Nucleus accumbens (tissue), 56 donors: Measurements from ENCODE around the gene OR5H2.
"Not testable (repeated sequence)": the region's sequence is repeated elsewhere in the genome, so short reads cannot be mapped to it uniquely, and the experiment has no call there.

Experiments
- DNase-seq, 56 donors: peaks; one replicate each; lab custom pipeline; 2025; lab: John Stamatoyannopoulos, UW

The OR5H2 gene

GRCh38 chr3:98282205-98282604 lies at the start of gene OR5H2:
Gene OR5H2, plus strand, starts transcription at chr3:98282505. Its CDS starts 398 bp downstream, at chr3:98282903.
- no peak for DNase-seq

GRCh38 chr3:98233468-98233867 lies 48.8 kb upstream of the OR5H2 start:
- DNase-seq = no peak

DNA sequence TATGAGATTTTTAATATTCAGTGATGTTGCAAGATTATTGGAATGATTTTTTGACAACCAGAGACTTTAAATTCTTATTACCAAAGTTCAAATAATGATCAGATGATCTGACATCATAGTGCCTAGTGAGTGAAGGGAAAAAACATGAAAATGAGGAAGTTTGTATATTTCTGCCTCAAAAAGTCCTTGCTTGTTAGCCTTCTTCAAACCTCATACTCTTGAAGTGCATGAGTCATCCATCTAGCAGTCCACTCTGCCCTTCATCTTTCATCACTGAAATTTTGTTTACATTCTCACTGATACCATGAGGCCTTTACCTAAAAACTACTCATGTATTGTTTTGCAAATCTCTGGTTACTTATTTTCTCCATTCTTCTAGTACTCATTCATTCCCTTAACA lies 42.2 kb upstream of the OR5H2 start:
- DNase-seq = no peak

- DNase-seq = no peak
Measured at GRCh38 chr3:98242155-98242554, 40.1 kb upstream of the OR5H2 start.

DNA sequence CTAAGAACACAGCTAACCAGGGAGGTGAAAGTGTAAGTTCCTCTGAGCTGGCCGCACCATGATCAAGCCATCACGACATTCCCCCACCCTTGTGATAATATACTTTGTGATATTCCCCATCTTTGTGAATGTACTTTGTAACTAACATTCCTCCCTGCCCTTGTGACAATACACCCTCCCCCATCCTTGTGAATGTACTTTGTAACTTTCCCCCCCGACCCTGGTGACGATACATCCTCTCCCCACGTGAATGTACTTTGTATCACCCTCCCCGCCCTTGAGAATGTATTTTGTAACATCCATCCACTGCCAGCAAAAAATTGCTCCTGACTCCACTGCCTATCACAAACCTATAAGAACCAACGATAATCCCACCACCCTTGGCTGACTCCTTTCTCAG lies 38.5 kb upstream of the OR5H2 start:
- DNase-seq = no peak

DNA sequence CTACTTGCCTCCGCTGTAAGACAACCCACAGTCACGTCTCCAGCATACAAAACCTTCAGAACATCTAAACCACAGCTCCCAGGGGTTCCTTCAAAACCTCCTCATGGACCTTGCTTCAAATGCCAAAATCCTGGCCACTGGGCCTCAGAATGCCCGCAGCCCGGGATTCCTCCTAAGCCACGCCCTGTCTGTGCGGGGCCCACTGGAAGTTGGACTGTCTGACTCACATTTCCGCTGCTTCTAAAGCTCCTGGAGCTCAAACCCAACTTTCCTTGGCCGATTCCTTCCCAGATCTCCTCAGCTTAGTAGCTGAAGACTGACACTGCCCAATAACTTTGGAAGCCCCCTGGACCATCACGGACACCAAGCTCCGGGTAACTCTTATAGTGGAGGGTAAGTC lies 36.2 kb upstream of the OR5H2 start:
- DNase-seq = no peak

DNA sequence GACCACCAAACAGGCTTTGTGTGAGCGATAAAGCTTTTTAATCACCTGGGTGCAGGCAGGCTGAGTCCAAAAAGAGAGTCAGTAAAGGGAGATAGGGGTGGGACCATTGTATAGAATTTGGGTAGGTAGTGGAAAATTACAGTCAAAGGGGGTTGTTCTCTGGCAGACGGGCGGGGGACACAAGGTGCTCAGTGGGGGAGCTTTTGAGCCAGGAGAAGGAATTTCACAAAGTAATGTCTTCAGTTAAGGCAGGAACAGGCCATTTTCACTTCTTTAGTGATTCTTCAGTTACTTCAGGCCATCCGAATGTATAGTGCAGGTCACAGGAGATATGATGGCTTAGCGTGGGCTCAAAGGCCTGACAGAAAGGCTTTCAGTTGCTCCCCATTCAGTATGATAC lies 26.3 kb upstream of the OR5H2 start:
- not testable (repeated sequence) for DNase-seq

- DNase-seq = no peak
Measured at GRCh38 chr3:98259707-98260106, 22.6 kb upstream of the OR5H2 start.

- no peak for DNase-seq
Measured at GRCh38 chr3:98262046-98262445, 20.3 kb upstream of the OR5H2 start.

DNA sequence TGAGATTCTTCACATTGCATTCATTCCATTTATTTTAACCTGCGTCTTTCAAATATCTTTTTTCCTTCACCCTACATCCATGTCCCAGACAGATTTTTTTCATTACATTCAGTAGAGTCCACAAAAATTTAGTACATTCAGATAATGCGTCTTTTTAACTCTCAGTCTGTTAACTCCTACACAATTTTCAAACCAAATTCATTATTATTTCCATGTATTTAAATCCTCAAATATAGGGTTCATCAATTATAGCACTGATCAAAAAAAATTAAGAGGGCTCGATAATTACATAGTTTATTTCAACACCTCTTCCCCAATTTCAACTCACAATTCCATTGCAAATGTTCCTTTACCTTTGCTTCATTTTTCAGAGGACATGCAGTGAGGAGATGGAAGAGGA lies 18.4 kb upstream of the OR5H2 start, which contains the start of gene OR5H6:
OR5H6 (plus strand) TSS at position 301 of the 400 bp plus-strand sequence; CDS start at position 390, 89 bp downstream.
- no peak for DNase-seq

DNA sequence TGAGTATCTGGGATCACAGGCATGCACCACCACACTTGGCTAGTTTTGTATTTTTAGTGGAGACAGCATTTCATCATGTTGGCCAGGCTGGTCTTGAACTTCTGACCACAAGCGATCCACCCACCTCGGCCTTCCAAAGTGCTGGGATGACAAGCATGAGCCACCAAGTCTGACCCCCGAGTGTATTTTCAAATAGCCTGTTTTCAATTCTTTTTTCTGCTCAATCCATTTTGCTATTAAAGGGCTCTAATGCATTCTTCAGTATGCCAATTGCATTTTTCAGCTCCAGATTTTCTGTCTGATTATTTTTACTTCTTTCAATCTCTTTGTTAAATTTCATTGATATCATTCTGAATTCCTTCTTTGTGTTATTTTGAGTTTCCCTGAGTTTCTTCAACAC lies 12.5 kb upstream of the OR5H2 start:
- no peak for DNase-seq

DNA sequence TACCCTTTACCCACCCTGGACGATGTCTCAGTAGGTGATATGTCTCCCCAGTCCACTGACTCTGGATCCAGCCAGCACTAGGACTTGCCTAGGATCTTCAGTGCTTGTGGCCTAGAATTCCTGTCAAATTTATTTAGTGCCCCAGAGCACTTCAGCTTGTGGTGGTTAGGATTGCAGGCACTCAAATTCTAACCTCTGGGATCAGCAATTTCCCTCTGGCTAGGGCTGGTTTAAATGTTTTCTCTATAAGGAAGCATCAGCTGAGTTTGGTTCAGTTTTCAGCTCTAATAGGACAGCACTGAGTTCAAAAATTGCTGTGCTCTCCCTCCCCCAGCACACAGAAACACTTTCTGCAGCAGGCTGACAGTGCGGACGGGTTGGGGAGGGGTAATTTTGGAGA lies 10.2 kb upstream of the OR5H2 start:
- no peak for DNase-seq

GRCh38 chr3:98274914-98275313 lies 7.4 kb upstream of the OR5H2 start:
- no peak for DNase-seq

- DNase-seq = no peak
Measured at GRCh38 chr3:98290916-98291315, 8.6 kb downstream of the OR5H2 start.

DNA sequence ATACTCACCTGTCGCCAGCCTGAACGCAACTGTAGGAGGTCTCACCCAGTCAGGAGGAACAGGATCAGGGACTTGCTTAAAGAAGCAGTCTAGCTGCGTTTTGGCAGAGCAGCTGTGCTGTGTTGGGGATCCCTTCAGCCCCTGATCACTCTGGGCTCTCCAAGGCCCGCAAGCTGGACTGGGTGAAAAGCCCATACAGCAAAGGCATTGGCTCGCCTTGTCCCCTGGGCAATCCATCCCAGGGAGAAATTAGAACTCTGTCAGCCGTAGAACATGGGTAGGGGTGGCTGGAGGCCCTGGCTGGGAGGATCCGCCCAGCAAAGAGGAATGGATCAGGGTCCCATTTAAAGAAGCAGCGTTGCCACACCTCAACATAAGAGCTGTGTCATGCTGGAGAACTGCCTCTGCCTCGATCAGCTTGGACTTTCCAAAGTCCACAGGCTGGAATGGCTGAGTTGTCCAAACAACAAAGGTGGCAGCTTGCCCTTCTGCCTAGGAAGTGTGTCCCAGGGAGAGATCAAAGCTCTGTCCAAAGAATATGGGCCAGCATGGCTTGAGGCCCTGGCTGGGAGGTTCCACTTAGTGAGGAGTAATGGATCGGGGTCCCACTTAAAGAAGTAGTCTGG lies 9.1 kb downstream of the OR5H2 start:
- DNase-seq = no peak

- no peak for DNase-seq
Measured at GRCh38 chr3:98322101-98322500, 39.8 kb downstream of the OR5H2 start.

DNA sequence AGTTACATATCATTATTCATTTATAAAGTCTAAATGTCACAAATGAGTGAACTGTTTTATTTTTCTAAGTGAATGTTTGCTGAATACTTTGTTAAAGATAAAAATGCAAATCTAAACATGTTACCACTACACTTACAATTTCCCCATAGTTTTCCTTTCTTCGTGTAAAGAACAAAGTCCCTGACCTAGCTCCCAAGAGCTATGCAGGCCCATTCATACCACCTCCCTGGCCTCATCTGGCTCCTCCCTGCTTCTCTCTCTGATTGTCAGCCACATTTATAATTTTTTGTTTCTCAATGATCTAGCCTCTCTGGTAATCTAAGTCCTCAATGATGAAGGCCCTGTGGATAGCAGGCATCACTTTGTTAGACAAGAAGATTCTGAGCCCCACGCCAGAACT lies 40.4 kb downstream of the OR5H2 start:
- no peak for DNase-seq

GRCh38 chr3:98323425-98323824 lies 41.1 kb downstream of the OR5H2 start:
- DNase-seq = no peak

DNA sequence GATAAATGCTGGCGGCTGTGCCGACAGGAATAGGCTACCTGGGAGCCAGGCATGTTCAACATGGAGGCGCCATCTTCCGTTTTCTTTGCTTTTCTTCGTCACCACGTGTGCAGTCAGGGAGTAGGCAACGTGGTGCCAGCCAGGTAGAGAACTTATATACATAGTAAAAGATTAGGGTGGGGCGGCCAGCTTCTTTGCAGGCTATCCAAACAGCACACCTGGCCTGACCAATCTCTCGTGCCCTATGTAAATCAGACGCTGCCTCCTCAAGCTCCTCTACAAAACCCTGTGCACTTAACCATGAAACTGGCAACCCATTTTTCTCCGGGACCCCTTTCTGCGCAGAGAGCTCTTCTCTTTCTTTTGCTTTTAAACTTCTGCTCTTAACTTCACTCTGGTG lies 42.8 kb downstream of the OR5H2 start:
- no peak for DNase-seq

DNA sequence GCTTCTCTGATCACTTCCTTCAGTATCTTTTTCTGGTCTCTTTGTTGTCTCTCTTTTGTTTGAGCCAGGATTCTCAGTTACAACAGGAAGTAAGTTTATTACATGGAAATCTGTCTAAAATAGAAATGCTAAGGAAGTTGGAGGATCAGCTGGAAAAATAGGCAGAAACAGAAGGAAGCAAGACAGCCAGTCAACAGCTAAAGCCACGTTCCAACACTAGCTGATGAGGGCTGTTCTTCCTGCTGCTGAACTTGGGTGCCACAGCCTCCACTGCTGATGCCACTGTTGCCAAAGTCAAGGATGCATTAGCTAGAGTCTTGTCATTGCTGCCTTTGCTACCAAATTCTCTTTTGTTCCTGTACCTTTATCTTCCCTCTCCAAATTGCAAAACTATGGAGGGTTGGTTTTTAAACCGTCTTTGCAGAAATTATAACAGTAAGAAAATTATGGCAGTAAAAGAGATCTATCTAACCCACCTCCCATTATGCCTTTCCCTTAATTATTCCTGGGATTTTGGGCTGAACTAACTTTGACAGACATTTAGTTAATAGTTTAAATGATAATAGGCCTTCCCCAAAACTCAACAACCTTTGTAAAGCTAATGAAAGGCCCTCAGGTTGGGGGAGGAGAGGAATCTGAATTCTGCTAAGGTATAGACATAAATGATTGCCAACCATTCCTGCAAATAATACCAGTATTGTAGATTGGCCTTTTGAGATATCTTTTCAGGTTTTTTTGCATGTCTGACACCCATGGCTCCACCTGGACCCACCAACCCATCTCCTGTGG lies 44.0 kb downstream of the OR5H2 start:
- no peak for DNase-seq

GRCh38 chr3:98326945-98327344 lies 44.6 kb downstream of the OR5H2 start:
- DNase-seq = no peak

- no peak for DNase-seq
Measured at GRCh38 chr3:98328933-98329332, 46.6 kb downstream of the OR5H2 start.
